Stimulated activated CD4-positive, alpha-beta T cell treated with anti-CD3 and anti-CD28 coated beads, Interleukin-1b, Interleukin-23, amount 100 ng/mL, for 48 hours (primary cell): Measurements from ENCODE around the gene XRCC1.
"Not testable (repeated sequence)": the region's sequence is repeated elsewhere in the genome, so short reads cannot be mapped to it uniquely, and the experiment has no call there.

ENCODE experiments used
- DNase-seq: peaks from one replicate; pipeline ENCODE4 v3.0.0-alpha.2; 2020

Gene XRCC1

GRCh38 chr19:43599635-43600295 lies 24.4 kb upstream of the XRCC1 start:
- no peak for DNase-seq

GRCh38 chr19:43598445-43599240 lies 23.3 kb upstream of the XRCC1 start:
- DNase-seq: no peak

- no peak for DNase-seq
These were observed 22.5 kb upstream of the XRCC1 start for GRCh38 chr19:43597876-43598275.

GRCh38 chr19:43596842-43597461 lies 21.6 kb upstream of the XRCC1 start:
- DNase-seq: no peak

- peak; percentile 100 for DNase-seq
These were observed 20.9 kb upstream of the XRCC1 start, which contains the start of the genes IRGQ and ZNF576 for GRCh38 chr19:43595999-43596841. Gene IRGQ (minus strand): TSS chr19:43596134. CDS start chr19:43595338, 796 bp downstream. Gene ZNF576 (plus strand): TSS chr19:43596595. CDS start chr19:43597109, 514 bp downstream.

GRCh38 chr19:43595605-43595998 lies 20.3 kb upstream of the XRCC1 start:
- no peak for DNase-seq

DNA sequence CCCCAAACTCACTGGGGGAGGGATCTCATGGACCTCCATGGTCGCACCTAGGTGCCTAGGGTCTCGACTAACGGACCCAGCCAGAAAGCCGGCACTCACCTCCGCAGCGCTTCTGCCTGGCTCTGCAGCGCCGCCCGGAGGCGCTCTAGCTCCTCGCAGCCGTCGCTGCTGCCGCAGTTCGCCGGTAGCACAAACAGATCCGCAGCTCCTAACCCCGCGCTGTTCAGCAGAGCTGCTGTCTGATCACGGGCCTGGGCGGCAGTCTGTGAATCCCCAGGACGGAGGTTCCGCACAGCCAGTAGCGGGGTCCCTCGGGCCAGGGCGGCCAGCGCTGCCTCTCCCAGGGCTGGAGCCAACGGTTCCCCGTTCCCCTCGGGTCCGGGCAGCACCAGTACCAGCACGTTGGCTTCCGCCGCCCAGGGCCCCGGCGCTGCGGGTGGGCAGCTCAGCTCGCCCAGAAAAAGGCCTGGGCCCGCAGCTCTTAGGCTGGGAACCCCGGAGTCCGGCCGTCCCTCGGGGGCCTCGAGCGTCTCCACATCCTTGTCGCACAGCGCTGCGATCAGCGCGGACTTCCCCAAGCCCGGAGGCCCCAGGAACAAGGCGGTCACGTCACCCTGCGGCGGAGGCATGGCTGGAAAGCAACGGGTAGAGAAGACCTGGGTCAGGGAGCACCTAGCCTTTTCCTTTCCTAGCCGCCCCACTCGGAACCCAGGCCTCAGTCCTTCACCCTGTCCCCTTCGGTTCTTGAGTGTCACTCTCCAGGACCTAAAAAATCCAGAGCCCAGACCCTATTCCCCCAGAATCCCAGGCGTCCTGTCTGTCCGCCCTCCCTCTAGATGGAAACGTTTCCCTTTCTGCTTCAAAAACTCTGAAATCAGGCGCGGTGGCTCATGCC lies 19.6 kb upstream of the XRCC1 start:
- peak; percentile 76 for DNase-seq

DNA sequence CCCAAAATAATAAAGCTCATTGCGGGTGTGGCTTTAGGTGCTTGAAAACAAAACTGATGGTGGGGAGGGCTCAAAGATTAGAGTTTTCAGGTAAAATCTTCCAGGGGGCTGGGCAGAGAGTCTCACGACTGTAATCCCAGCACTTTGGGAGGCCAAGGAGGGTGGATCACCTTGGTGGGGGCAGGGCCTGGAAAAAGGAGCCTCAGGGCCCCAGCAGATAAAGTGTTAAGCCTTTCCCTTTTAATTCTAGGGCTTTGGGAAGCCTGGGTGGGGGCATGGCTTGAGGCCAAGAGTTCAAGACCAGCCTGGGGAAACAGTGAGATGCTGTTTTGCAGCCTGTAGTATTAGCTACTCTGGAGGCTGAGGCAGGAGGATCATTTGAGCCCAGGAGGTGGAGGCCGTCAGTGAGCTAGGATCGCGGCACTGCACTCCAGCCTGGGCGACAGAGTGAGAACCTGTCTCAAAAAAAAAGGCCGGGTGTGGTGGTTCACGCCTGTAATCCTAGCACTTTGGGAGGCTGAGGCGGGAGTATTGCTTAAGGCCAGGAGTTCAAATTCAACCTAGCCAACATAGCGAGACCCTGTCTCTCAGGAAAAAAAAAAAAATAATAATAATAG lies 18.9 kb upstream of the XRCC1 start:
- no peak for DNase-seq

DNA sequence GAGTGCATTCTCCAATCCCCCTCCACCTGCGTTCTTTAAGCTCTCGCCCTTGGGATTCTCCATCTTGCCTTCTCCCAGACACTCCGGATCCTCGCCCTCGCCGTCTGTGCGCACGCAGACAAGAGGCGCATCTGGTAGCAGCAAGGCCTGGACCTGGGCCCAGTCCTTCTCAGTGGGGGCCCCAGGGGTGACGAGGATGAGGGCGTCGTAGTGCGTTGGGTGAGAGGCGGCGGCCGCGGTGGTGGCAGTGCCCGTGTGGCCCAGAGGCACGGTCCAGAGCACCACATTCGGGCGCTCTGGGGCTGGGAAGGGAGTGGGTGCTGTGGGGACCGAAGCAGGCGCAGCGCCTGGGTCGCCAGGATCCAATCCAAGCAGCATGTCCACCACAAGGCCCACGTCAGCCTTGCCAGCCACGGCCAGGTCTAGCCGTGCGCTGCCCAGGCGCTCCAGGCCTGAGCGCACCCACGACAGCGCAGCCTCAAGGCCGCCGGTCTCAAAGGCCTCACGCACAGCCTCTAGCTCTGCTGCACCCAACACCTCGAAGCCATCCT lies 17.5 kb upstream of the XRCC1 start:
- no peak for DNase-seq

DNA sequence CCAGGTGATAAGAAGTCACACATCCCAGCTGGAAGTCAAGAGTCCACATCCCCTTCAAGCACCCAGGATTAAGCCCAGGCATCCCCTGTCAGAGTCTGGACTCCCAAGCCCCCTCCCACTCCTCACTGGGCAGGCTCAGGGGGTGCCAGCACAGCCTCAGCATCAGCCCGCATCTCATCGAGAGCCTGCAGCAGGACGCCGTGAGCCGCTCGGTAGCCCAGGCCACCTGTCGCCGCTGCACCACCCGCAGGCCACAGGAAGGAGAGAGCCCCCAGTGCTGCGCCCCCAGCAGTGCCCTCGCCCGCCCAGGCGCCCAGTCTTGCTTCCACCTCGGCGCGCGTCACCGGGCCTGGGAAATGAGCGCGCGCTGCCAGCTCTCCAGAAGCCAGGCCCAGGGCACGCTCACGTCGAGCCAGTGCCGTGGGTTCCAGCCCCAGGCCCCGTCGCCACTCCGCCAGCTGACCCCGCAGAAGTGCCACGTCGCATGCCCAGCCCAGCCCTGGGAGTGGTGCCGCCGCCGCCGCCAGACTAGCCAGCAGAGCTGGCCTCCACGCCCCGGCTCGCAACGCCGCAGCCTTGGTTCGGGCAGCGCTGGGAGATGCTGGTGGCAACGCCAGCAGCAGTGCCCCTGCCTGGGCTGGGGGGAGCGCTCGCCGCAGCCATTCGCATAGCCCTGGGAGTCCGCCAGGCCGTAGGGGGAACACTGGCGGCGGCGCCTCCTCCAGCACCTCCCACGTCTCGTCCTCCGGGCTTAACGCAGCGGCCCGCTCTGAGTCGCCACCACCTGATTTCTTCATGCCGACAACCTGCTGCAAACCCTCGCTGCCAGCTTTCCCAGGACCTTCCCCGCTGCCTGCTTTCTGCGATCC lies 16.8 kb upstream of the XRCC1 start:
- no peak for DNase-seq

DNA sequence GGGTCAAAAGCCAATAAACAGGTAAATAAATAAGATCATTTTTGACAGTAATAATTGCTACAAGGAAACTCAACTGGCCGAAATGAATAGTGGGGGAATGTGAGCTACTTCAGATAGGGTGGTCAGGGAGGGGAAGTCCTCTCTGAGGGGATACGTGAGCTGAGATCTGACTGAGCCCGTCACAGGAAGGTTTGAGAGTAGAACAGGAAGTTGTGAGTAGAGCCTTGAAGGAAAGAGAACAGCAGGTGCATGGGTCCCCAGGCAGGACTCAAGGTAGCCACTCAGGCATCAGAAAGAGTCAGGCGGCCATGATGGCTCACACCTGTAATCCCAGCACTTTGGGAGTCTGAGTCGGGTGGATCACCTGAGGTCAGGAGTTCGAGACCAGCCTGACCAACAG lies 14.4 kb upstream of the XRCC1 start:
- no peak for DNase-seq

DNA sequence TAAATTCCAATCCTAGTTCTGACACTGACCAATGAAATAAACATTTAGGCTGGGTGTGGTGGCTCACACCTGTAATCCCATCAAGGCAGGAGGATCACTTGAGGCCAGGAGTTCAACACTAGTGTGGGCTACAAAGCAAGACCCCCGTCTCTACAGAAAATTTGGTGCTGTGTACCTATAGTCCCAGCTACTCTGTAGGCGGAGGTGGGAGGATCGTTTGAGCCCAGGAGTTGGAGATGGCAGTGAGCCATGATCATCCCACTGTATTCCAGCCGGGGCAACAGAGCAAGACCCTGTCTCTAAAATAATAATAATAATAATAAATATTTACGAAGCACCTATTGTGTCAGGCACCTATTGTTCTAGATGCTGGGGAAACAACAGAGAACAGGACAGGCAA lies 13.9 kb upstream of the XRCC1 start:
- no peak for DNase-seq

DNA sequence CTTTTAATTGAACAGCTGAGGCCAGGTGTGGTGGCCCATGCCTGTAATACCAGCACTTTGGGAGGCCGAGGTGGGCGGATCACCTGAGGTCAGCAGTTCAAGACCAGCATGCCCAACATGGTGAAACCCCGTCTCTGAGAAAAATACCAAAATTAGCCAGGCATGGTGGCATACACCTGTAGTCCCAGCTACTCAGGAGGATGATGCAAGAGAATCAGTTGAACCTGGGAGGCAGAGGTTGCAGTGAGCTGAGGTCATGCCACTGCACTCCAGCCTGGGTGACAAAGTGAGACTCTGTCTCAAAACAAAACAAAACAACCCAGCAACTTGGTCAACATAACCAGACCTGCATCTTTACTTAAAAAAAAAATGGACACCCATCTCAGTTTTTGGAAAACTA lies 11.7 kb upstream of the XRCC1 start:
- DNase-seq: not testable (repeated sequence)

GRCh38 chr19:43586346-43586745 lies 11.0 kb upstream of the XRCC1 start:
- no peak for DNase-seq

DNA sequence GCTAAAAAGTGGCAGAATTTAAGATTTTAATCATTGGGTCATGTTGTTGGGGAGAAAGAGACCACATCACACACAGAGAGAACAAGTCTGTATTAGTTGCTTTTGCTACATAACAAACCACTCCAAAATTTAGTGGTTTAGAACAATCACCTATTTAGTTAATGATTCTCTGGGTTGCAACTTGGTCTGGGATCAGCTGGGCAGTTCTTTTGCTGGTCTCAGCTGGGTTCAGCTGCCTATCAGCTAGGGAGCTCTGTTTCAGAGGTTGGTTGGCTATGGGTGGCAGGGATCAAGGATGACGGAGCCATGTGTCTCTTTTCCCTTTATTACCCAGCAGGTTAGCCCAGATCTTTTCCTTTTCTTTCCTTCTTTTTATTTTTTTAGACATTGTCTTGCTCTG lies 9.2 kb upstream of the XRCC1 start:
- no peak for DNase-seq

DNA sequence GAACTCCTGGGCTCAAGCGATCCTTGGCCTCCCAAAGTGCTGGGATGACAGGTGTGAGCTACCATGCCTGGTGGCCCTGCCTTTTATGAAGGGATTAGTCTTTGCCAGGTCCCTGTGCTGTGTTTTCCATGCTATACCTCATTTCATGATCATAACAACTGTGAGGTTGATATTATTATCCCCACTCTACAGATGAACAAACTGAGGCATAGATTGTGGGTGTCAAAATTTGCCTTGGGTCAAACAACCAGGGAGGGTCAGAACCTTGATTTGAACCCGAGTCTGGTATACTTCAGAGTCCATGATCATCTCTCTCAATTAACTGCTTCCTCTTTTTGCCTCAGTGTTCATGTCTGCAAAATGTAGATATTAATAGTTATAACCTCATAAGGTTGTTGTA lies 7.2 kb upstream of the XRCC1 start:
- no peak for DNase-seq

- DNase-seq: no peak
These were observed 6.1 kb upstream of the XRCC1 start for GRCh38 chr19:43581467-43581866.

DNA sequence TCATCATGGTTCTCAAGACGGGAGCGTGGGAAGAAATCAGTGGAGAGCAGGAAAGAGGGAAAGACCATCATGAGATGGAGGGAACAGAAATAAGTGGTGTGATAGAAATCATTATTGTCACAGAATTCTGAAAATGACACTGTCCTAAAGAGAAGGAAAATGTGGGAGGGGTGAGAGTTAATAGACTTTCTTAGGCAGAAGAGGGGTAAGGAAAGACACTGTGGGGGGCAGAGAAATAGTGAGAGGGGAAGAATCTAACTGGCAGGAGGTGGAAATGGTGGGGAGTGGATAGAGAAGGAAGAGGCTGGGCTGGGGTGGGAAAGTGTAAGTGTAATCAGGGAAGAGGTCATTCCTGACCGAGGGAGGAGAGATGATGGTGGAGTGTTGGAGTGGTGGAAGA lies 3.5 kb upstream of the XRCC1 start:
- no peak for DNase-seq

- no peak for DNase-seq
These were observed 890 bp upstream of the XRCC1 start for GRCh38 chr19:43575955-43576878.
